Peyer's patch (tissue), 4 donors: Measurements from ENCODE around the gene TRIM58.

Source experiments
- CTCF ChIP-seq, 6 experiments: fragments of 450-650 bp in 4 of 6; fragments of 200-600 bp in 2 of 6; sonication (generic) in 1 of 6; IDR thresholded peaks; one replicate each; pipeline ENCODE4 v1.5.1; 2017 to 2019; ENCODE audit warnings: antibody characterized with exemption in 6 of 6, mild to moderate bottlenecking in 3 of 6, moderate library complexity in 1 of 6
- POLR2A ChIP-seq, 2 donors: fragments of 450-650 bp; IDR thresholded peaks; one replicate each; pipeline ENCODE4 v1.5.1; 2017; ENCODE audit warnings: antibody characterized with exemption in 2 of 2, mild to moderate bottlenecking in 2 of 2, moderate library complexity in 2 of 2

- no peak for TF ChIP-seq CTCF (IDR thresholded peaks at IDR 0.05)
- no peak for TF ChIP-seq POLR2A (IDR thresholded peaks at IDR 0.05)
Observed at GRCh38 chr1:247895976-247896375, 39.0 kb downstream of the TRIM58 start.
